Measurements from ENCODE around the gene WWOX. TPM values are rescaled to one million over a fixed set of nuclear protein-coding genes. Genes with fewer than 3 reads are reported as not detected.

WWOX gene
- total RNA-seq, result 15.5 and 18.3 TPM in 2 replicates

GRCh38 chr16:78099271-78100111 lies at the start of gene WWOX:
TSS of gene WWOX (plus strand) at chr16:78099654.

Small RNAs within 50 kb of the gene (small RNA-seq; reads per million reads assigned to genes)
- gene AC027279.3, result not detected

Other genes starting within 250 kb of the WWOX start
- not detected in 2 replicates for gene CLEC3A, start 77.1 kb upstream of the WWOX start, total RNA-seq

Data from hair follicle dermal papilla cell (primary cell).